ENCODE data around the gene TSBP1. TPM values are rescaled to one million over a fixed set of nuclear protein-coding genes. Genes with fewer than 3 reads are reported as not detected.
A peak's percentile ranks its signal among the peaks of the same experiment; 100 is the strongest.

The TSBP1 gene
- total and polyA plus RNA-seq, 9 of the 15 experiments (the other 6 are each of a cell fraction or from before 2014, with no cell fraction given): not detected

DNA sequence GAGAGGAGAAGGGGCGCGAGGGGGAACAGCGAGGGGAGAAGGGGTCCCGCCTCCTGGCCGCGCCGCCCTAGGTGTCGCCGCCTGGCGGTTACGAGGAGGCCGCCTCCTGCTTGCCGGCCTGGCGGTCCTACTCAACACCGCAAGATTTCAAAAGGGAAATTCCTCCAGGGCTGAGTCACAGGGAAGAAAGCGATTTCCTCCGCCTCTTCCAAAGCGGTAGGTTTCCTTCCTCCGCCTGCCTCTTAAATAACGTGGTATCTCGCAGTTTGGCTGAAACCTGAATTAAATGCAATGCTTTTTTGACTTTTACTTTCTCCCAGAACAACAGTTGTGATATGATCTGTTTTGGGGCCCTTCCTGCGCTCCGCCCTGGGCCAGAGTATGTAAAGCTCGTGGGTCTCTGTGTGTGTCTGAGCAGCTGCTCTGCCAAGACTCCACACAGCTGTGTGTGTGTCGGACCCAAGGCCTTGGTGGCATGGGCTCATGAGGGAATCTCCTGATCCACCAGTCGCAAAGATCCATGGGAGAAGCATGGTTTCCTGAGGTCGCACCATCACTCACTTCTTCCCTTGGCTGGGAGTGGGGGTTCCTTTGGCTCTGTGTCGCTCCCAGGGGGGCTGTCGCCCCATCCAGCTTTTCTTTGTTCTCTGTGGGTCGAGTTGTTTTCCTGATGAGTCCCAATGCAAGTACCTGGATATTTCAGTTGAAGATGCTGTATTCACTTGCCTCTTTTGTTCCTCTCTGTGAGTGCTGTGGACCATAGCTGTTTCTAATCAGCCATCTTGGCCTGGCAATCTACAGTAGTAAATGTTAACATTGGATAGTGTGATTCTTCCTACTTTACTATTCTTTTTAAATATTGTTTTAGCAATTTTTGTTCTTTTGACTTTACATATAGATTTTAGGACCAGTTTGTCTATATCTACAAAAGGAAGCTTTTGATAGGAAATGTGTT lies 116.2 kb downstream of the TSBP1 start (continued):
- TF ChIP-seq, protein P1, sequence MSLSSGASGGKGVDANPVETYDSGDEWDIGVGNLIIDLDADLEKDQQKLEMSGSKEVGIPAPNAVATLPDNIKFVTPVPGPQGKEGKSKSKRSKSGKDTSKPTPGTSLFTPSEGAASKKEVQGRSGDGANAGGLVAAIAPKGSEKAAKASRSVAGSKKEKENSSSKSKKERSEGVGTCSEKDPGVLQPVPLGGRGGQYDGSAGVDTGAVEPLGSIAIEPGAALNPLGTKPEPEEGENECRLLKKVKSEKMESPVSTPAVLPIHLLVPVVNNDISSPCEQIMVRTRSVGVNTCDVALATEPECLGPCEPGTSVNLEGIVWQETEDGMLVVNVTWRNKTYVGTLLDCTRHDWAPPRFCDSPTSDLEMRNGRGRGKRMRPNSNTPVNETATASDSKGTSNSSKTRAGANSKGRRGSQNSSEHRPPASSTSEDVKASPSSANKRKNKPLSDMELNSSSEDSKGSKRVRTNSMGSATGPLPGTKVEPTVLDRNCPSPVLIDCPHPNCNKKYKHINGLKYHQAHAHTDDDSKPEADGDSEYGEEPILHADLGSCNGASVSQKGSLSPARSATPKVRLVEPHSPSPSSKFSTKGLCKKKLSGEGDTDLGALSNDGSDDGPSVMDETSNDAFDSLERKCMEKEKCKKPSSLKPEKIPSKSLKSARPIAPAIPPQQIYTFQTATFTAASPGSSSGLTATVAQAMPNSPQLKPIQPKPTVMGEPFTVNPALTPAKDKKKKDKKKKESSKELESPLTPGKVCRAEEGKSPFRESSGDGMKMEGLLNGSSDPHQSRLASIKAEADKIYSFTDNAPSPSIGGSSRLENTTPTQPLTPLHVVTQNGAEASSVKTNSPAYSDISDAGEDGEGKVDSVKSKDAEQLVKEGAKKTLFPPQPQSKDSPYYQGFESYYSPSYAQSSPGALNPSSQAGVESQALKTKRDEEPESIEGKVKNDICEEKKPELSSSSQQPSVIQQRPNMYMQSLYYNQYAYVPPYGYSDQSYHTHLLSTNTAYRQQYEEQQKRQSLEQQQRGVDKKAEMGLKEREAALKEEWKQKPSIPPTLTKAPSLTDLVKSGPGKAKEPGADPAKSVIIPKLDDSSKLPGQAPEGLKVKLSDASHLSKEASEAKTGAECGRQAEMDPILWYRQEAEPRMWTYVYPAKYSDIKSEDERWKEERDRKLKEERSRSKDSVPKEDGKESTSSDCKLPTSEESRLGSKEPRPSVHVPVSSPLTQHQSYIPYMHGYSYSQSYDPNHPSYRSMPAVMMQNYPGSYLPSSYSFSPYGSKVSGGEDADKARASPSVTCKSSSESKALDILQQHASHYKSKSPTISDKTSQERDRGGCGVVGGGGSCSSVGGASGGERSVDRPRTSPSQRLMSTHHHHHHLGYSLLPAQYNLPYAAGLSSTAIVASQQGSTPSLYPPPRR (CRISPR knock-in tag; IDR thresholded peaks at IDR 0.05; ENCODE audit: borderline replicate concordance): 0 out of 2 replicates have a peak, but pooled peaks have one; percentile 44
- TF ChIP-seq ZKSCAN1 (IDR thresholded peaks at IDR 0.05; ENCODE audit: low read depth, low read length) (peak; percentile 31; the same call in 1 of the 2 replicates), ELF1 (tag; IDR thresholded peaks at IDR 0.05) (no peak), CBX2 (IDR thresholded peaks at IDR 0.05; ENCODE audit: insufficient read depth, low read length, poor library complexity, severe bottlenecking) (no peak), TEAD1 (CRISPR knock-in tag; IDR thresholded peaks at IDR 0.05) (peak; percentile 88 to 99), ATF7 (IDR thresholded peaks at IDR 0.05) (peak; percentile 51; the same call in 1 of the 2 replicates), MIER1 (IDR thresholded peaks at IDR 0.05; ENCODE audit: low read depth) (no peak), PYGO2 (tag; IDR thresholded peaks at IDR 0.05) (0 out of 2 replicates have a peak, but pooled peaks have one; percentile 34), HCFC1 (IDR thresholded peaks at IDR 0.05; ENCODE audit: low read depth, low read length) (peak; percentile 32), CHD4 (IDR thresholded peaks at IDR 0.05; ENCODE audit: insufficient read depth, insufficient replicate concordance, low read depth, low read length, poor library complexity, severe bottlenecking) (peak; percentile 9)
- TF ChIP-seq, protein P2, sequence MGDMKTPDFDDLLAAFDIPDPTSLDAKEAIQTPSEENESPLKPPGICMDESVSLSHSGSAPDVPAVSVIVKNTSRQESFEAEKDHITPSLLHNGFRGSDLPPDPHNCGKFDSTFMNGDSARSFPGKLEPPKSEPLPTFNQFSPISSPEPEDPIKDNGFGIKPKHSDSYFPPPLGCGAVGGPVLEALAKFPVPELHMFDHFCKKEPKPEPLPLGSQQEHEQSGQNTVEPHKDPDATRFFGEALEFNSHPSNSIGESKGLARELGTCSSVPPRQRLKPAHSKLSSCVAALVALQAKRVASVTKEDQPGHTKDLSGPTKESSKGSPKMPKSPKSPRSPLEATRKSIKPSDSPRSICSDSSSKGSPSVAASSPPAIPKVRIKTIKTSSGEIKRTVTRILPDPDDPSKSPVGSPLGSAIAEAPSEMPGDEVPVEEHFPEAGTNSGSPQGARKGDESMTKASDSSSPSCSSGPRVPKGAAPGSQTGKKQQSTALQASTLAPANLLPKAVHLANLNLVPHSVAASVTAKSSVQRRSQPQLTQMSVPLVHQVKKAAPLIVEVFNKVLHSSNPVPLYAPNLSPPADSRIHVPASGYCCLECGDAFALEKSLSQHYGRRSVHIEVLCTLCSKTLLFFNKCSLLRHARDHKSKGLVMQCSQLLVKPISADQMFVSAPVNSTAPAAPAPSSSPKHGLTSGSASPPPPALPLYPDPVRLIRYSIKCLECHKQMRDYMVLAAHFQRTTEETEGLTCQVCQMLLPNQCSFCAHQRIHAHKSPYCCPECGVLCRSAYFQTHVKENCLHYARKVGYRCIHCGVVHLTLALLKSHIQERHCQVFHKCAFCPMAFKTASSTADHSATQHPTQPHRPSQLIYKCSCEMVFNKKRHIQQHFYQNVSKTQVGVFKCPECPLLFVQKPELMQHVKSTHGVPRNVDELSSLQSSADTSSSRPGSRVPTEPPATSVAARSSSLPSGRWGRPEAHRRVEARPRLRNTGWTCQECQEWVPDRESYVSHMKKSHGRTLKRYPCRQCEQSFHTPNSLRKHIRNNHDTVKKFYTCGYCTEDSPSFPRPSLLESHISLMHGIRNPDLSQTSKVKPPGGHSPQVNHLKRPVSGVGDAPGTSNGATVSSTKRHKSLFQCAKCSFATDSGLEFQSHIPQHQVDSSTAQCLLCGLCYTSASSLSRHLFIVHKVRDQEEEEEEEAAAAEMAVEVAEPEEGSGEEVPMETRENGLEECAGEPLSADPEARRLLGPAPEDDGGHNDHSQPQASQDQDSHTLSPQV (IDR thresholded peaks at IDR 0.05): no peak; the same call in 1 of the 2 replicates
- TF ChIP-seq, protein P3, sequence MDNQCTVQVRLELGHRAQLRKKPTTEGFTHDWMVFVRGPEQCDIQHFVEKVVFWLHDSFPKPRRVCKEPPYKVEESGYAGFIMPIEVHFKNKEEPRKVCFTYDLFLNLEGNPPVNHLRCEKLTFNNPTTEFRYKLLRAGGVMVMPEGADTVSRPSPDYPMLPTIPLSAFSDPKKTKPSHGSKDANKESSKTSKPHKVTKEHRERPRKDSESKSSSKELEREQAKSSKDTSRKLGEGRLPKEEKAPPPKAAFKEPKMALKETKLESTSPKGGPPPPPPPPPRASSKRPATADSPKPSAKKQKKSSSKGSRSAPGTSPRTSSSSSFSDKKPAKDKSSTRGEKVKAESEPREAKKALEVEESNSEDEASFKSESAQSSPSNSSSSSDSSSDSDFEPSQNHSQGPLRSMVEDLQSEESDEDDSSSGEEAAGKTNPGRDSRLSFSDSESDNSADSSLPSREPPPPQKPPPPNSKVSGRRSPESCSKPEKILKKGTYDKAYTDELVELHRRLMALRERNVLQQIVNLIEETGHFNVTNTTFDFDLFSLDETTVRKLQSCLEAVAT (IDR thresholded peaks at IDR 0.05): no peak
- TF ChIP-seq, protein P4, sequence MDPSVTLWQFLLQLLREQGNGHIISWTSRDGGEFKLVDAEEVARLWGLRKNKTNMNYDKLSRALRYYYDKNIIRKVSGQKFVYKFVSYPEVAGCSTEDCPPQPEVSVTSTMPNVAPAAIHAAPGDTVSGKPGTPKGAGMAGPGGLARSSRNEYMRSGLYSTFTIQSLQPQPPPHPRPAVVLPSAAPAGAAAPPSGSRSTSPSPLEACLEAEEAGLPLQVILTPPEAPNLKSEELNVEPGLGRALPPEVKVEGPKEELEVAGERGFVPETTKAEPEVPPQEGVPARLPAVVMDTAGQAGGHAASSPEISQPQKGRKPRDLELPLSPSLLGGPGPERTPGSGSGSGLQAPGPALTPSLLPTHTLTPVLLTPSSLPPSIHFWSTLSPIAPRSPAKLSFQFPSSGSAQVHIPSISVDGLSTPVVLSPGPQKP (CRISPR knock-in tag; IDR thresholded peaks at IDR 0.05): no peak

All from K562 (cell line).